HL-60 (cell line): ENCODE measurements around the gene ARHGAP21.
"Not testable (repeated sequence)": the region's sequence is repeated elsewhere in the genome, so short reads cannot be mapped to it uniquely, and the experiment has no call there.

ENCODE experiments used
- DNase-seq, 2 experiments: peaks; one replicate each; pipeline ENCODE4 v3.0.0-alpha.2; 2010 to 2020; ENCODE audit warnings: low read depth in 1 of 2, low spot score in 1 of 2
- H3K27ac ChIP-seq: fragments of 250-450 bp; sonication (Bioruptor Pico); replicated peaks from 2 replicates; pipeline ENCODE4 v1.5.1; 2020; ENCODE audit warnings: mild to moderate bottlenecking, moderate library complexity
- H3K27me3 ChIP-seq: fragments of 250-450 bp; sonication (Bioruptor Pico); 2 replicates; pipeline ENCODE4 v1.5.1; 2021; ENCODE audit warnings: mild to moderate bottlenecking, moderate library complexity; ENCODE audit not compliant: insufficient read depth, poor library complexity, severe bottlenecking
- H3K4me3 ChIP-seq: replicated peaks from 2 replicates; pipeline ENCODE4 v1.5.1; 2011; ENCODE audit warnings: mild to moderate bottlenecking, control low read depth, low read length; ENCODE audit not compliant: insufficient read depth
- GABPA ChIP-seq: IDR thresholded peaks from 2 replicates; pipeline ENCODE4 v1.6.1; 2012; ENCODE audit warnings: low read depth
- POLR2AphosphoS5 ChIP-seq: IDR thresholded peaks from 2 replicates; pipeline ENCODE4 v1.6.1; 2012; ENCODE audit warnings: low read depth
- SPI1 ChIP-seq: IDR thresholded peaks from 2 replicates; pipeline ENCODE4 v1.6.1; 2012; ENCODE audit warnings: low read depth, mild to moderate bottlenecking, borderline replicate concordance
- TF ChIP-seq, protein P1 (sequence below): IDR thresholded peaks from 2 replicates; pipeline ENCODE4 v1.6.1; 2012; ENCODE audit warnings: low read depth; ENCODE audit not compliant: insufficient replicate concordance
- TF ChIP-seq, protein P2 (sequence below): IDR thresholded peaks from one replicate; pipeline ENCODE4 v1.5.1; 2011; ENCODE audit warnings: low read length, control low read depth, inconsistent platforms; ENCODE audit not compliant: insufficient read depth

ARHGAP21 gene

DNA sequence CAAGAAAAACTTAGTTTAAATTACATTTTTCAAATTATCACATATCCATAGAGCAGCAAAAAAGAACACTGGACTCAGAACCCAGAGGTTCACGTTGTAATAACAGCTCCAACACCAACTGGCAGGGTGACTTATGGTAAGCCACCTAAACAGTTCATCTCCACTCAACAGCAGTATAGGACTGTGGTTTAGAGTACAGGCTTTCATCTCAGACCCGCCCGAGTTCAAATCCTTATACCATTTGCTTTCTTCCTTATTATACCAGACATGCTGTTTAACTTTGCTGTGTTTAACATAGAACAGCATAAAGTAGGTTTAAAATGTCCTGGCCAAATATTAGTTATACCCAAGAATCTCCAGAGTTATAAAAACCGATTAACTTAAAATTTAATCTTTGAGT is 97.9 kb downstream of the ARHGAP21 start:
- no peak for DNase-seq
- TF ChIP-seq, protein P1, sequence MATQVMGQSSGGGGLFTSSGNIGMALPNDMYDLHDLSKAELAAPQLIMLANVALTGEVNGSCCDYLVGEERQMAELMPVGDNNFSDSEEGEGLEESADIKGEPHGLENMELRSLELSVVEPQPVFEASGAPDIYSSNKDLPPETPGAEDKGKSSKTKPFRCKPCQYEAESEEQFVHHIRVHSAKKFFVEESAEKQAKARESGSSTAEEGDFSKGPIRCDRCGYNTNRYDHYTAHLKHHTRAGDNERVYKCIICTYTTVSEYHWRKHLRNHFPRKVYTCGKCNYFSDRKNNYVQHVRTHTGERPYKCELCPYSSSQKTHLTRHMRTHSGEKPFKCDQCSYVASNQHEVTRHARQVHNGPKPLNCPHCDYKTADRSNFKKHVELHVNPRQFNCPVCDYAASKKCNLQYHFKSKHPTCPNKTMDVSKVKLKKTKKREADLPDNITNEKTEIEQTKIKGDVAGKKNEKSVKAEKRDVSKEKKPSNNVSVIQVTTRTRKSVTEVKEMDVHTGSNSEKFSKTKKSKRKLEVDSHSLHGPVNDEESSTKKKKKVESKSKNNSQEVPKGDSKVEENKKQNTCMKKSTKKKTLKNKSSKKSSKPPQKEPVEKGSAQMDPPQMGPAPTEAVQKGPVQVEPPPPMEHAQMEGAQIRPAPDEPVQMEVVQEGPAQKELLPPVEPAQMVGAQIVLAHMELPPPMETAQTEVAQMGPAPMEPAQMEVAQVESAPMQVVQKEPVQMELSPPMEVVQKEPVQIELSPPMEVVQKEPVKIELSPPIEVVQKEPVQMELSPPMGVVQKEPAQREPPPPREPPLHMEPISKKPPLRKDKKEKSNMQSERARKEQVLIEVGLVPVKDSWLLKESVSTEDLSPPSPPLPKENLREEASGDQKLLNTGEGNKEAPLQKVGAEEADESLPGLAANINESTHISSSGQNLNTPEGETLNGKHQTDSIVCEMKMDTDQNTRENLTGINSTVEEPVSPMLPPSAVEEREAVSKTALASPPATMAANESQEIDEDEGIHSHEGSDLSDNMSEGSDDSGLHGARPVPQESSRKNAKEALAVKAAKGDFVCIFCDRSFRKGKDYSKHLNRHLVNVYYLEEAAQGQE = no peak
- TF ChIP-seq, protein P2, sequence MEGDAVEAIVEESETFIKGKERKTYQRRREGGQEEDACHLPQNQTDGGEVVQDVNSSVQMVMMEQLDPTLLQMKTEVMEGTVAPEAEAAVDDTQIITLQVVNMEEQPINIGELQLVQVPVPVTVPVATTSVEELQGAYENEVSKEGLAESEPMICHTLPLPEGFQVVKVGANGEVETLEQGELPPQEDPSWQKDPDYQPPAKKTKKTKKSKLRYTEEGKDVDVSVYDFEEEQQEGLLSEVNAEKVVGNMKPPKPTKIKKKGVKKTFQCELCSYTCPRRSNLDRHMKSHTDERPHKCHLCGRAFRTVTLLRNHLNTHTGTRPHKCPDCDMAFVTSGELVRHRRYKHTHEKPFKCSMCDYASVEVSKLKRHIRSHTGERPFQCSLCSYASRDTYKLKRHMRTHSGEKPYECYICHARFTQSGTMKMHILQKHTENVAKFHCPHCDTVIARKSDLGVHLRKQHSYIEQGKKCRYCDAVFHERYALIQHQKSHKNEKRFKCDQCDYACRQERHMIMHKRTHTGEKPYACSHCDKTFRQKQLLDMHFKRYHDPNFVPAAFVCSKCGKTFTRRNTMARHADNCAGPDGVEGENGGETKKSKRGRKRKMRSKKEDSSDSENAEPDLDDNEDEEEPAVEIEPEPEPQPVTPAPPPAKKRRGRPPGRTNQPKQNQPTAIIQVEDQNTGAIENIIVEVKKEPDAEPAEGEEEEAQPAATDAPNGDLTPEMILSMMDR = no peak
- no peak for TF ChIP-seq SPI1
- TF ChIP-seq GABPA = no peak
- no peak for TF ChIP-seq POLR2AphosphoS5

DNA sequence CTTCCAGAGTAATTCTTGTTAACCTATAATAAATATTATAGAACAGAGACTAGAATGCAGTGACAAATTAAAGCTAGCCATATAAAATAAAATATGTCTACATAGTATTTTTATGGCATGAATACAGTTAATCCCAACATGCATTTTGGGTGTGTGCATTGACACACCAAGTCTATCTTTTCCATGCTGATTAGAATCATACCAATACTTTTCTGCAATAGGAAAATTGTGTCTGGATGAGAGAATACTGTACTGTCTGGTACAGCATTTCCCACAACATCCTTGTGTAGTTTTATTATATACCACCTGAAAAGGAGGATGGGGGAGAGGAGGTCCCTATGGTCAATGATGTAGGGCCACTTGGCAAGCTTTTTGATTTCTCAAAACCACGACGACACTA is 100.3 kb downstream of the ARHGAP21 start:
- Histone ChIP-seq H3K4me3 (no peak overlapping the region), H3K27ac (no peak overlapping the region), H3K27me3 (no peaks in the 10 kb centered on the region)
- TF ChIP-seq GABPA = no peak
- no peak for TF ChIP-seq SPI1
- TF ChIP-seq POLR2AphosphoS5 = no peak
- TF ChIP-seq, protein P2 = no peak
- TF ChIP-seq, protein P1 = no peak
- no peak for DNase-seq

More for the DNA sequence above, 97.9 kb downstream of the ARHGAP21 start:
- no peaks in the 10 kb centered on the region for H3K27me3 ChIP-seq
- H3K27ac ChIP-seq = no peak overlapping the region
- no peak overlapping the region for H3K4me3 ChIP-seq

DNA sequence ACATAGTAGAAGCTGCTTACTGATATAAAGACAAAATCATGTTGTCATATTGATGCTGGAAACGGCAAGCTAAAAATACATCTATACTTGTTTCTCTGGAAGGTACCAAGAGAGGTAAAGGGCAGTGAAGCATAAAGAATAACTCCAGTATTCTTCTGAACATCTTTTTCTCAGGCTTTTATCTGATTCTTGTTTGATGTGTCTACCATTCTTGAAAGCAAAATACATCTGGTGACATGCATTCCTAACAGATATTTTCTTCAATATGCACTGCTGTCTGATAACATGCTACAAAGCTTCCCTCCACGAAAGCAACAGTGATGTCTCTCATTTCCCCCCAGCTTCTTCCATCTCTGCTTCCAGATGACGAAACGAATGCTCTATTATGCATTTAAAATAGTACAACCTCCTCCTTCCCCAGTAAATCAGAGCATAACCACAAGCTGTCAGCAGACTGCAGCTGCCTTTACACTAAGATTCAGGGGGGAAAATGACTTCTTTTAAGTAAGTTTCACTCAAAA is 100.8 kb downstream of the ARHGAP21 start:
- no peaks in the 10 kb centered on the region for H3K27me3 ChIP-seq
- no peak for TF ChIP-seq POLR2AphosphoS5
- TF ChIP-seq SPI1 = no peak
- TF ChIP-seq, protein P1 = no peak
- no peak for TF ChIP-seq GABPA
- TF ChIP-seq, protein P2 = no peak
- H3K4me3 ChIP-seq = no peak overlapping the region
- H3K27ac ChIP-seq = no peak overlapping the region
- no peak for DNase-seq

DNA sequence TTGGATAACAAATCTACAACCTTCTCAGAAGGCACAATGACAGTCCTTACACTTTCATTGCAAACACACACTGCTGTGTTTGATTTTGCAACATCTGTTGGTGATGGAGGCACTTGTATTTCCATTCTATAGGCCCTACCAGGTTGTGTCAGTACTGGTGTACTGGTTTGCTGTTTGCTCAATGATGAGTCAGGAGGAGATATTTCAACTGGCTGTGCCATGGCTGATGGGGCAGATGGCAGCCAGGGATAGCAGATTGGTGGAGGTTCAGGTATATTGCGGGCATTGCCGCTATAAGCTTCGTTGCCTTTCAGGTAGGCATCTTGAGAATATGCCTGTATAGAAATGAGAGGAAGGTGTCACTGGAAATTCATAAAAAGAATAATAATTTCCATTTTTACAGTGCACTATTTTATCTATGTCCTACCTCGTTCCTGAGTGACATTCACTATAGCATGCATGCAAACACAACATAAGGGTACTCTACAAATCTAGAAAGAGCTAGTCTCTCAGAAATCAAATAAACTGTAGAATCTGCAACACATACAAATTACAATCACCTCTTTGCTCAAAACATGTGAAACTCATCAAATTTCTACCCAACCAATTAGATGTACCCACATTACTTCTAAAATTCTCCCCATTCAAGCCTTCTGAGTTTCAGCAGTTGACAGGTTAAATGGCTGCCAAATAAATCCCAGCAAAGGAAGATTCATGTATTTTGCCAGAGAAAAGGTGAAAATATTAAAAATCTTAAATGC is 102.5 kb downstream of the ARHGAP21 start:
- H3K27ac ChIP-seq, H3K27me3 ChIP-seq, H3K4me3 ChIP-seq: not testable (repeated sequence)

DNA sequence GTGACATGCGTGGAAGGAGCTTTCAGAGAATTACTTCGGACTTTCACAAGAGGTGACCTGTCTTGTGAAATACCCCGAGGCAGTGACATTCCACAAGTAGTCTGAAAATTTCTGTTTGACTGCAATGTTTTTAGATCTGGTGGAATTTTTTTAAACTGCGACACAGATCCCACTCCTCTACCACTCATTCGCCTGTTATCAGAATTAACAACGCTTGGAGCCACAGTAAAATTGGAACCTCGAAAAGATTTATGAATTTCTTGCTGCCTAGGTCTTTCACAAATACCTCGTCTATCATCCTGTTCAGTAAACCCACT is 103.7 kb downstream of the ARHGAP21 start:
- not testable (repeated sequence) for H3K27me3 ChIP-seq, H3K27ac ChIP-seq, H3K4me3 ChIP-seq, DNase-seq

More for the DNA sequence above, 102.5 kb downstream of the ARHGAP21 start:
- not testable (repeated sequence) for DNase-seq
